Psoas muscle (tissue), 8 donors: ENCODE measurements around the gene DPAGT1. TPM values are rescaled to one million over a fixed set of nuclear protein-coding genes. Genes with fewer than 3 reads are reported as not detected.

Experiments used
- ATAC-seq, 4 donors: fragments of 200-7000 bp; cut with Tn5 transposase; one replicate each; pipeline ENCODE4 v1.9.1; 2020; ENCODE audit warnings: moderate library complexity in 3 of 4, mild to moderate bottlenecking in 2 of 4
- DNase-seq, 2 donors: peaks; one replicate each; pipeline ENCODE4 v3.0.0-alpha.2; 2020
- H3K27ac ChIP-seq: fragments of 200-600 bp; one replicate; pipeline ENCODE4 v1.8.0; 2022
- H3K27me3 ChIP-seq, 3 donors: fragments of 200-600 bp in 1 of 3; one replicate each; pipeline versions ENCODE4 v1.6.1 to v1.8.0; 2013 to 2022; ENCODE audit warnings: low read length in 2 of 3, mild to moderate bottlenecking in 2 of 3, moderate library complexity in 1 of 3; ENCODE audit not compliant: insufficient read depth in 3 of 3
- H3K36me3 ChIP-seq, 2 donors: fragments of 200-600 bp in 1 of 2; one replicate each; pipeline versions ENCODE4 v1.6.1 to v1.8.0; 2013 to 2022; ENCODE audit warnings: low read depth in 1 of 2, mild to moderate bottlenecking in 1 of 2, moderate library complexity in 1 of 2; ENCODE audit not compliant: insufficient read depth in 1 of 2
- H3K4me1 ChIP-seq: fragments of 200-600 bp; one replicate; pipeline ENCODE4 v1.8.0; 2022
- H3K4me3 ChIP-seq: fragments of 200-600 bp; one replicate; pipeline ENCODE4 v1.8.0; 2022; ENCODE audit warnings: mild to moderate bottlenecking
- H3K9me3 ChIP-seq: fragments of 200-600 bp; one replicate; pipeline ENCODE4 v1.8.0; 2022
- CTCF ChIP-seq: fragments of 200-600 bp; IDR thresholded peaks from one replicate; pipeline ENCODE4 v1.8.0; 2022; ENCODE audit warnings: antibody characterized with exemption
- whole genome bisulfite sequencing, 3 donors: extraction: QIAGEN DNeasy Blood & Tissue Kit; methylation state at CpG; one replicate each; pipeline versions ENCODE4 v1.1.6 to v1.1.7; 2013; 5-methylcytosine and 5-hydroxymethylcytosine counted together
- intact Hi-C, 2 donors: fragments of 100-400 bp; cut with DNase I; formaldehyde crosslinking; loops; one replicate each; pipeline versions ENCODE4 v1.11.0 to v1.14.2; 2022
- polyA plus RNA-seq, 3 donors: library from polyadenylated mRNA; stranded (reverse); fragments of 200-250 nt; gene quantifications; one replicate each; pipeline ENCODE4 v1.2.3, GENCODE V29; 2013
- total RNA-seq, 4 donors: library from RNA; stranded (reverse); fragmentation: NEBNext Ultra II Directional in 2 of 4; extraction: Animal tissue kit (Norgen Biotek cat#: 25700) in 2 of 4; gene quantifications; one replicate each; pipeline versions ENCODE4 v1.2.1 to v1.2.4, GENCODE V29; 2021 to 2023
- donor health status: healthy with polysubstance abuse.
- donor health status: DM: no; HTN: no; CAD: no; lungs with moderate emphysema.
- donor health status: Bipolar disorder and iron deficiency.
- donor health status: healthy.
- donor health status: DM: yes; HTN: yes; CAD: no.
- donor health status: DM: no; HTN: no; CAD: no.
- donor health status: DM: no; HTN: no; CAD: no.
- donor health status: DM: yes; HTN: yes; CAD: no.

The DPAGT1 gene
- total and polyA plus RNA-seq, 7 donors, result 9.4 to 38.7 (median 12.5) TPM

- intact Hi-C loops, result no loop called here
- DNase-seq, result no peak
- WGBS, 3 donors, result 60 to 75% (median 64%) methylated on average over 8 to 9 of the region's 9 CpGs
These were observed 10.5 kb downstream of the DPAGT1 start for GRCh38 chr11:119091178-119091577.

GRCh38 chr11:119089319-119089718 is 12.3 kb downstream of the DPAGT1 start:
- no peak for TF ChIP-seq CTCF

More at GRCh38 chr11:119091178-119091577, 10.5 kb downstream of the DPAGT1 start:
- H3K36me3 ChIP-seq, result peaks cover 0 to 44% of the 10 kb centered on the region in 2 donors
- peaks cover 20% of the 10 kb centered on the region for H3K4me1 ChIP-seq
- no peak for ATAC-seq
- no peak overlapping the region for H3K27ac ChIP-seq
- H3K9me3 ChIP-seq, result no peaks in the 10 kb centered on the region
- no peaks in the 10 kb centered on the region for H3K27me3 ChIP-seq
- no peak for TF ChIP-seq CTCF
- no peak overlapping the region for H3K4me3 ChIP-seq

GRCh38 chr11:119088406-119088805 is 13.2 kb downstream of the DPAGT1 start:
- DNase-seq (no peak), ATAC-seq (no peak)
- H3K36me3 ChIP-seq, result peaks cover 0 to 43% of the 10 kb centered on the region in 2 donors
- H3K27ac ChIP-seq, result no peak overlapping the region
- H3K4me3 ChIP-seq, result no peak overlapping the region
- no peaks in the 10 kb centered on the region for H3K27me3 ChIP-seq
- WGBS, 3 donors, result 90 to 97% (median 93%) methylated on average over 9 of the region's 9 CpGs
- intact Hi-C loops, result no loop called here
- no peaks in the 10 kb centered on the region for H3K9me3 ChIP-seq
- H3K4me1 ChIP-seq, result peaks cover 17% of the 10 kb centered on the region
- TF ChIP-seq CTCF, result no peak

More at GRCh38 chr11:119089319-119089718, 12.3 kb downstream of the DPAGT1 start:
- 85 to 95% (median 85%) methylated on average over 1 of the region's 1 CpG for WGBS, 3 donors
- H3K4me1 ChIP-seq, result peaks cover 23% of the 10 kb centered on the region
- H3K27me3 ChIP-seq, result no peaks in the 10 kb centered on the region
- no peaks in the 10 kb centered on the region for H3K9me3 ChIP-seq
- H3K36me3 ChIP-seq, result peaks cover 0 to 44% of the 10 kb centered on the region in 2 donors
- no peak overlapping the region for H3K4me3 ChIP-seq
- no peak overlapping the region for H3K27ac ChIP-seq
- ATAC-seq, result no peak
- intact Hi-C loops, result no loop called here
- DNase-seq, result no peak

GRCh38 chr11:119087747-119088241 is 13.9 kb downstream of the DPAGT1 start:
- Histone ChIP-seq H3K27me3 (no peaks in the 10 kb centered on the region), H3K36me3 (peaks cover 0 to 40% of the 10 kb centered on the region in 2 donors), H3K4me3 (no peak overlapping the region), H3K4me1 (peaks cover 11% of the 10 kb centered on the region), H3K27ac (no peak overlapping the region), H3K9me3 (no peaks in the 10 kb centered on the region)
- no peak for TF ChIP-seq CTCF
- no peak for ATAC-seq
- no peak for DNase-seq
- intact Hi-C loops, result no loop called here
- 86 to 100% (median 94%) methylated on average over 2 of the region's 2 CpGs for WGBS, 3 donors

- no peak for TF ChIP-seq CTCF
- intact Hi-C loops, result no loop called here
- ATAC-seq, result no peak
These were observed 14.5 kb downstream of the DPAGT1 start for GRCh38 chr11:119087123-119087522.

More at GRCh38 chr11:119087123-119087522, 14.5 kb downstream of the DPAGT1 start:
- Histone ChIP-seq H3K4me1 (peaks cover 8% of the 10 kb centered on the region), H3K27me3 (no peaks in the 10 kb centered on the region), H3K36me3 (peaks cover 0 to 40% of the 10 kb centered on the region in 2 donors), H3K9me3 (no peaks in the 10 kb centered on the region), H3K4me3 (no peak overlapping the region), H3K27ac (no peak overlapping the region)
- 88 to 96% (median 89%) methylated on average over 6 of the region's 6 CpGs for WGBS, 3 donors
- DNase-seq, result no peak
